Panc1 (cell line): ENCODE data around the gene FOSB. TPM values are rescaled to one million over a fixed set of nuclear protein-coding genes. Genes with fewer than 3 reads are reported as not detected.

Experiments
- ATAC-seq: fragments of 200-7000 bp; cut with Tn5 transposase; 2 replicates; pipeline ENCODE4 v1.9.1; 2020; ENCODE audit warnings: mild to moderate bottlenecking, moderate library complexity
- BruUV-seq: library from RNA; stranded (reverse); fragments of 400-500 nt; replicated peaks from 2 replicates; lab custom pipeline; 2021; lab: Mats Ljungman, UMichigan
- CTCF ChIA-PET: fragments of 300-600 bp; sonication (Branson Sonifier 250); formaldehyde crosslinking; loops from one replicate; lab custom pipeline; 2022; ENCODE audit warnings: antibody characterized with exemption; lab: Charles Lee
- POLR2A ChIA-PET: fragments of 300-600 bp; sonication (Branson Sonifier 250); formaldehyde crosslinking; loops from one replicate; lab custom pipeline; 2022; ENCODE audit warnings: antibody characterized with exemption; lab: Charles Lee
- DNase-seq: peaks from one replicate; pipeline ENCODE4 v3.0.0-alpha.2; 2010; ENCODE audit warnings: low read depth, low spot score
- H3K27ac ChIP-seq: 2 replicates; pipeline ENCODE4 v1.5.1; 2011; ENCODE audit warnings: mild to moderate bottlenecking, low read length, inconsistent platforms
- H3K27me3 ChIP-seq: fragments of 200-500 bp; sonication (Bioruptor generic); 2 replicates; pipeline ENCODE4 v1.6.0; 2014; ENCODE audit warnings: low read length, inconsistent platforms; ENCODE audit not compliant: control insufficient read depth, insufficient read depth
- H3K36me3 ChIP-seq: fragments of 200-500 bp; sonication (Bioruptor generic); 2 replicates; pipeline ENCODE4 v1.5.1; 2014; ENCODE audit warnings: inconsistent platforms, mild to moderate bottlenecking, low read length, moderate library complexity; ENCODE audit not compliant: control insufficient read depth, insufficient read depth
- H3K4me1 ChIP-seq: 2 replicates; pipeline ENCODE4 v1.5.1; 2011; ENCODE audit warnings: inconsistent platforms, mild to moderate bottlenecking, low read length, moderate library complexity; ENCODE audit not compliant: control insufficient read depth, insufficient read depth
- H3K4me3 ChIP-seq, 2 experiments: 2 replicates each; pipeline ENCODE4 v1.5.1; 2011 to 2012; ENCODE audit warnings: low read depth in 2 of 2, low read length in 2 of 2, mild to moderate bottlenecking in 2 of 2, inconsistent platforms in 1 of 2, moderate library complexity in 1 of 2
- H3K9me3 ChIP-seq: fragments of 200-500 bp; sonication (Bioruptor generic); 2 replicates; pipeline ENCODE4 v1.5.1; 2014; ENCODE audit warnings: low read depth, mild to moderate bottlenecking, inconsistent platforms, low read length, moderate library complexity; ENCODE audit not compliant: control insufficient read depth, insufficient read depth
- CTCF ChIP-seq: fragments of 450-650 bp; IDR thresholded peaks from 2 replicates; pipeline ENCODE4 v1.5.1; 2017; ENCODE audit warnings: mild to moderate bottlenecking
- POLR2AphosphoS5 ChIP-seq: IDR thresholded peaks from 2 replicates; pipeline ENCODE4 v1.6.1; 2012; ENCODE audit warnings: mild to moderate bottlenecking, low read depth, low read length, moderate library complexity
- REST ChIP-seq, 2 experiments: IDR thresholded peaks; 2 replicates each; pipeline ENCODE4 v1.6.1; 2011 to 2012; ENCODE audit warnings: low read depth in 2 of 2, control low read depth in 1 of 2, low read length in 1 of 2, mild to moderate bottlenecking in 1 of 2, moderate library complexity in 1 of 2; ENCODE audit not compliant: insufficient read depth in 1 of 2
- SIN3A ChIP-seq: IDR thresholded peaks from 2 replicates; pipeline ENCODE4 v1.6.1; 2012; ENCODE audit warnings: low read depth, mild to moderate bottlenecking, low read length, moderate library complexity, borderline replicate concordance; ENCODE audit not compliant: insufficient read depth
- TCF7L2 ChIP-seq: IDR thresholded peaks from 2 replicates; pipeline ENCODE4 v1.6.1; 2011; ENCODE audit warnings: mild to moderate bottlenecking, low read depth, low read length, inconsistent platforms
- in situ Hi-C: cut with HindIII; loops from 2 replicates; pipeline ENCODE4 v1.10.0; 2016; ENCODE audit warnings: low sequenced_read_pairs, low pct_unique_long_range_greater_than_20kb
- intact Hi-C: fragments of 100-400 bp; cut with micrococcal nuclease; formaldehyde crosslinking; loops from one replicate; pipeline ENCODE4 v1.10.0; 2022; ENCODE audit not compliant: unreplicated experiment
- total RNA-seq: library from RNA; stranded (reverse); gene quantifications from one replicate; pipeline ENCODE4 v1.2.1, GENCODE V29; 2021; ENCODE audit not compliant: unreplicated experiment

Gene FOSB
- total RNA-seq, 1 experiment from 2014 or later, result 13.4 TPM

GRCh38 chr19:45474606-45475521 lies 7.1 kb downstream of the FOSB start:
- Histone ChIP-seq H3K27me3 (no peaks in the 10 kb centered on the region), H3K9me3 (no peaks in the 10 kb centered on the region), H3K36me3 (no peaks in the 10 kb centered on the region), H3K4me3 (no peak overlapping the region), H3K27ac (no peak overlapping the region), H3K4me1 (peaks cover 13% of the 10 kb centered on the region)
- ATAC-seq (no peak), DNase-seq (no peak)
- no TSS peak for BruUV-seq
- TF ChIP-seq REST (IDR thresholded peaks at IDR 0.05; ENCODE audit: insufficient read depth in 1 of 2, low read depth in 2 of 2, low read length in 1 of 2) (no peak), TCF7L2 (no peak), POLR2AphosphoS5 (no peak), SIN3A (no peak), CTCF (no peak)
- intact Hi-C loops, result no loop called here
- POLR2A ChIA-PET, result interaction anchor here (0.6 to 1.3 kb wide), 4 partner anchors 34 to 491 kb away, joined by 3 to 5 read pairs (median 4); no protein-coding TSS in a partner anchor
- in situ Hi-C loops, result no loop called here
- CTCF ChIA-PET, result no interaction called here

- POLR2A ChIA-PET, result interaction anchor here (0.5 to 1.3 kb wide), 4 partner anchors 35 to 49 kb away, joined by 3 to 5 read pairs (median 4); no protein-coding TSS in a partner anchor
- no peaks in the 10 kb centered on the region for H3K36me3 ChIP-seq
- BruUV-seq, result no TSS peak
- CTCF ChIA-PET, result no interaction called here
- no peak overlapping the region for H3K4me3 ChIP-seq
- H3K27me3 ChIP-seq, result no peaks in the 10 kb centered on the region
- DNase-seq (no peak), ATAC-seq (no peak)
- in situ Hi-C loops (no loop called here), intact Hi-C loops (no loop called here)
- no peak overlapping the region for H3K27ac ChIP-seq
- no peaks in the 10 kb centered on the region for H3K9me3 ChIP-seq
- TF ChIP-seq TCF7L2, result no peak
- TF ChIP-seq CTCF, result no peak
- TF ChIP-seq POLR2AphosphoS5, result no peak
- no peak for TF ChIP-seq SIN3A
- TF ChIP-seq REST (IDR thresholded peaks at IDR 0.05; ENCODE audit: insufficient read depth in 1 of 2, low read depth in 2 of 2, low read length in 1 of 2), result no peak
- H3K4me1 ChIP-seq, result peaks cover 13% of the 10 kb centered on the region
Measured at GRCh38 chr19:45475537-45476291, 7.9 kb downstream of the FOSB start.
